OCI-LY3 (cell line): ENCODE measurements around the gene CLCN4.

Experiments used
- H2AFZ ChIP-seq: fragments of 200-600, 300-600 bp; shearing (Covaris generic); 2 replicates; pipeline ENCODE4 v1.6.0; 2014; ENCODE audit warnings: antibody characterized with exemption, low read depth, low read length
- H3K27ac ChIP-seq: fragments of 200-600, 300-600 bp; sonication (generic); 2 replicates; pipeline ENCODE4 v1.5.1; 2014; ENCODE audit warnings: mild to moderate bottlenecking, low read length, moderate library complexity, mixed read lengths
- H3K27me3 ChIP-seq: fragments of 200-600, 300-600 bp; sonication (generic); 2 replicates; pipeline ENCODE4 v1.6.1; 2014; ENCODE audit warnings: low read depth, low read length, mixed read lengths
- H3K36me3 ChIP-seq: fragments of 200-600, 300-600 bp; sonication (generic); replicated peaks from 2 replicates; pipeline ENCODE3; 2014; ENCODE audit warnings: low read depth, low read length, mixed read lengths
- H3K4me1 ChIP-seq: fragments of 300-600, 200-600 bp; sonication (generic); 2 replicates; pipeline ENCODE4 v1.6.1; 2014; ENCODE audit warnings: low read length, mixed read lengths
- H3K4me2 ChIP-seq: fragments of 200-600, 300-600 bp; sonication (generic); 2 replicates; pipeline ENCODE4 v1.6.1; 2014; ENCODE audit warnings: low read length, mixed read lengths
- H3K4me3 ChIP-seq: fragments of 300-600, 200-600 bp; sonication (generic); 2 replicates; pipeline ENCODE4 v1.5.1; 2014; ENCODE audit warnings: antibody characterized with exemption, mild to moderate bottlenecking, low read length, moderate library complexity
- H3K79me2 ChIP-seq: fragments of 300-600, 200-600 bp; shearing (Covaris generic); 2 replicates; pipeline ENCODE4 v1.6.1; 2014; ENCODE audit warnings: mild to moderate bottlenecking, low read length, mixed read lengths
- H3K9ac ChIP-seq: fragments of 300-600, 200-600 bp; shearing (Covaris generic); 2 replicates; pipeline ENCODE4 v1.6.0; 2014; ENCODE audit warnings: mild to moderate bottlenecking, low read length, moderate library complexity
- H3K9me3 ChIP-seq: fragments of 200-600, 300-600 bp; shearing (Covaris generic); 2 replicates; pipeline ENCODE4 v1.6.1; 2014; ENCODE audit warnings: low read length, mixed read lengths; ENCODE audit not compliant: insufficient read depth
- H4K20me1 ChIP-seq: fragments of 200-600, 300-600 bp; sonication (generic); 2 replicates; pipeline ENCODE4 v1.6.1; 2016; ENCODE audit warnings: low read length, mixed read lengths; ENCODE audit not compliant: insufficient read depth
- CTCF ChIP-seq: fragments of 200-600, 300-600 bp; sonication (generic); IDR thresholded peaks from 2 replicates; pipeline ENCODE4 v1.5.1; 2014; ENCODE audit warnings: antibody characterized with exemption, low read length, low read depth
- EZH2phosphoT487 ChIP-seq: fragments of 200-600 bp; shearing (Covaris generic); IDR thresholded peaks from 2 replicates; pipeline ENCODE4 v1.6.1; 2018; ENCODE audit warnings: antibody characterized with exemption, mixed run types, low read depth

The CLCN4 gene

GRCh38 chrX:10217198-10217597 is 60.4 kb downstream of the CLCN4 start:
- H3K9ac ChIP-seq: no peak overlapping the region
- no peak overlapping the region for H3K4me2 ChIP-seq
- no peaks in the 10 kb centered on the region for H3K36me3 ChIP-seq
- H3K4me3 ChIP-seq: no peak overlapping the region
- no peak for TF ChIP-seq CTCF
- no peak for TF ChIP-seq EZH2phosphoT487
- H2AFZ ChIP-seq: no peak overlapping the region
- no peaks in the 10 kb centered on the region for H4K20me1 ChIP-seq
- H3K4me1 ChIP-seq: no peaks in the 10 kb centered on the region; the same call in 1 of the 2 replicates
- peaks cover 5% of the 10 kb centered on the region; the same call in 1 of the 2 replicates for H3K27me3 ChIP-seq
- H3K79me2 ChIP-seq: no peaks in the 10 kb centered on the region
- H3K9me3 ChIP-seq: no peaks in the 10 kb centered on the region
- no peak overlapping the region for H3K27ac ChIP-seq

- no peak overlapping the region for H3K4me3 ChIP-seq
- H2AFZ ChIP-seq: no peak overlapping the region
- H3K27ac ChIP-seq: no peak overlapping the region
- H3K27me3 ChIP-seq: no peaks in the 10 kb centered on the region
- H3K4me1 ChIP-seq: no peaks in the 10 kb centered on the region; the same call in 1 of the 2 replicates
- no peaks in the 10 kb centered on the region for H3K36me3 ChIP-seq
- TF ChIP-seq EZH2phosphoT487 (no peak), CTCF (no peak)
- no peak overlapping the region for H3K4me2 ChIP-seq
- no peaks in the 10 kb centered on the region for H3K9me3 ChIP-seq
- no peaks in the 10 kb centered on the region for H3K79me2 ChIP-seq
- no peak overlapping the region for H3K9ac ChIP-seq
- no peaks in the 10 kb centered on the region for H4K20me1 ChIP-seq
Observed at GRCh38 chrX:10221651-10222050, 64.9 kb downstream of the CLCN4 start.

- no peaks in the 10 kb centered on the region; the same call in 1 of the 2 replicates for H3K4me1 ChIP-seq
- no peak overlapping the region for H2AFZ ChIP-seq
- no peaks in the 10 kb centered on the region for H3K27me3 ChIP-seq
- no peak overlapping the region for H3K27ac ChIP-seq
- no peak overlapping the region for H3K9ac ChIP-seq
- no peaks in the 10 kb centered on the region for H3K36me3 ChIP-seq
- no peaks in the 10 kb centered on the region for H3K79me2 ChIP-seq
- H4K20me1 ChIP-seq: no peaks in the 10 kb centered on the region
- no peak overlapping the region for H3K4me3 ChIP-seq
- no peak for TF ChIP-seq CTCF
- TF ChIP-seq EZH2phosphoT487: no peak
- no peaks in the 10 kb centered on the region for H3K9me3 ChIP-seq
- no peak overlapping the region for H3K4me2 ChIP-seq
Observed at GRCh38 chrX:10223276-10223675, 66.5 kb downstream of the CLCN4 start.

GRCh38 chrX:10223781-10224180 is 67.0 kb downstream of the CLCN4 start:
- no peak overlapping the region for H3K4me3 ChIP-seq
- no peaks in the 10 kb centered on the region for H4K20me1 ChIP-seq
- H3K4me2 ChIP-seq: no peak overlapping the region
- TF ChIP-seq CTCF (no peak), EZH2phosphoT487 (no peak)
- no peak overlapping the region for H2AFZ ChIP-seq
- no peaks in the 10 kb centered on the region for H3K9me3 ChIP-seq
- no peak overlapping the region for H3K9ac ChIP-seq
- H3K27me3 ChIP-seq: no peaks in the 10 kb centered on the region
- H3K4me1 ChIP-seq: no peaks in the 10 kb centered on the region; the same call in 1 of the 2 replicates
- H3K27ac ChIP-seq: no peak overlapping the region
- no peaks in the 10 kb centered on the region for H3K79me2 ChIP-seq
- no peaks in the 10 kb centered on the region for H3K36me3 ChIP-seq
